ENCODE measurements around the gene FYB1. TPM values are rescaled to one million over a fixed set of nuclear protein-coding genes. Genes with fewer than 3 reads are reported as not detected.

FYB1 gene
- total RNA-seq, 1 donor from 2014 or later, result 0.31 TPM

- no peak for DNase-seq (ENCODE audit: low spot score)
- Mint-ChIP-seq H3K36me3 (ENCODE audit: low read depth, unreplicated experiment) (no peaks in the 10 kb centered on the region), H3K4me3 (ENCODE audit: unreplicated experiment) (no peak overlapping the region), H3K4me1 (ENCODE audit: unreplicated experiment) (no peaks in the 10 kb centered on the region), H3K27me3 (ENCODE audit: unreplicated experiment) (no peaks in the 10 kb centered on the region), H3K9me3 (ENCODE audit: unreplicated experiment) (no peaks in the 10 kb centered on the region), H3K27ac (ENCODE audit: unreplicated experiment) (no peak overlapping the region)
- TF ChIP-seq, protein P1, sequence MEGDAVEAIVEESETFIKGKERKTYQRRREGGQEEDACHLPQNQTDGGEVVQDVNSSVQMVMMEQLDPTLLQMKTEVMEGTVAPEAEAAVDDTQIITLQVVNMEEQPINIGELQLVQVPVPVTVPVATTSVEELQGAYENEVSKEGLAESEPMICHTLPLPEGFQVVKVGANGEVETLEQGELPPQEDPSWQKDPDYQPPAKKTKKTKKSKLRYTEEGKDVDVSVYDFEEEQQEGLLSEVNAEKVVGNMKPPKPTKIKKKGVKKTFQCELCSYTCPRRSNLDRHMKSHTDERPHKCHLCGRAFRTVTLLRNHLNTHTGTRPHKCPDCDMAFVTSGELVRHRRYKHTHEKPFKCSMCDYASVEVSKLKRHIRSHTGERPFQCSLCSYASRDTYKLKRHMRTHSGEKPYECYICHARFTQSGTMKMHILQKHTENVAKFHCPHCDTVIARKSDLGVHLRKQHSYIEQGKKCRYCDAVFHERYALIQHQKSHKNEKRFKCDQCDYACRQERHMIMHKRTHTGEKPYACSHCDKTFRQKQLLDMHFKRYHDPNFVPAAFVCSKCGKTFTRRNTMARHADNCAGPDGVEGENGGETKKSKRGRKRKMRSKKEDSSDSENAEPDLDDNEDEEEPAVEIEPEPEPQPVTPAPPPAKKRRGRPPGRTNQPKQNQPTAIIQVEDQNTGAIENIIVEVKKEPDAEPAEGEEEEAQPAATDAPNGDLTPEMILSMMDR (IDR thresholded peaks at IDR 0.05; ENCODE audit: unreplicated experiment), result no peak
These were observed 12.6 kb upstream of the FYB1 start for GRCh38 chr5:39231705-39232525.

- H3K27ac Mint-ChIP-seq (ENCODE audit: unreplicated experiment), result no peak overlapping the region
- H3K27me3 Mint-ChIP-seq (ENCODE audit: unreplicated experiment), result no peaks in the 10 kb centered on the region
- H3K9me3 Mint-ChIP-seq (ENCODE audit: unreplicated experiment), result no peaks in the 10 kb centered on the region
- no peaks in the 10 kb centered on the region for H3K36me3 Mint-ChIP-seq (ENCODE audit: low read depth, unreplicated experiment)
- DNase-seq (ENCODE audit: low spot score), result no peak
- H3K4me3 Mint-ChIP-seq (ENCODE audit: unreplicated experiment), result no peak overlapping the region
- TF ChIP-seq, protein P1 (IDR thresholded peaks at IDR 0.05; ENCODE audit: unreplicated experiment), result no peak
- peaks cover 8% of the 10 kb centered on the region for H3K4me1 Mint-ChIP-seq (ENCODE audit: unreplicated experiment)
These were observed 9.2 kb upstream of the FYB1 start for GRCh38 chr5:39228596-39228995.

DNA sequence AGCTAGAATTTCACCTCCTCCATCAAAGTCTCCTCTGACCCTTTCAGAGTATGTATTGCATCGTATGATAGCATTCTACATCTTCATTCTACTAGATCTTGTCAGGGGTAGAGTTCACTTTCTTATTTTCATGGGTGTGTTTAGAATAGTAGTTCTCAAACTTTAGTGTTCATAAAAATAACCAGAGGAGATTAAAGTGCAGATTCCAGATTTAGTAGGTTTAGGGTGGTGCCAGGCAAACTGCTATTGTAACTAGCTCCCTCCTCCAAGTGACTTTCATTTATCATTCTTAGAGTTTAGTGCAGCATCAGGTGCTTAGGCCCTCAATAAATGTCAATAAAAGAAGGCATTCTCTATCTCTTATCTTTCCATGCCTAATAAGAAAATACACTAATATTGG, 7.2 kb upstream of the FYB1 start:
- peaks cover 8% of the 10 kb centered on the region for H3K4me1 Mint-ChIP-seq (ENCODE audit: unreplicated experiment)
- H3K9me3 Mint-ChIP-seq (ENCODE audit: unreplicated experiment), result no peaks in the 10 kb centered on the region
- H3K36me3 Mint-ChIP-seq (ENCODE audit: low read depth, unreplicated experiment), result no peaks in the 10 kb centered on the region
- H3K27ac Mint-ChIP-seq (ENCODE audit: unreplicated experiment), result no peak overlapping the region
- DNase-seq (ENCODE audit: low spot score), result no peak
- H3K4me3 Mint-ChIP-seq (ENCODE audit: unreplicated experiment), result no peak overlapping the region
- no peaks in the 10 kb centered on the region for H3K27me3 Mint-ChIP-seq (ENCODE audit: unreplicated experiment)
- TF ChIP-seq, protein P1 (IDR thresholded peaks at IDR 0.05; ENCODE audit: unreplicated experiment), result no peak

- Mint-ChIP-seq H3K4me3 (ENCODE audit: unreplicated experiment) (no peak overlapping the region), H3K9me3 (ENCODE audit: unreplicated experiment) (no peaks in the 10 kb centered on the region), H3K27me3 (ENCODE audit: unreplicated experiment) (no peaks in the 10 kb centered on the region), H3K36me3 (ENCODE audit: low read depth, unreplicated experiment) (no peaks in the 10 kb centered on the region), H3K4me1 (ENCODE audit: unreplicated experiment) (peaks cover 8% of the 10 kb centered on the region), H3K27ac (ENCODE audit: unreplicated experiment) (no peak overlapping the region)
- no peak for DNase-seq (ENCODE audit: low spot score)
- TF ChIP-seq, protein P1 (IDR thresholded peaks at IDR 0.05; ENCODE audit: unreplicated experiment), result no peak
These were observed 6.7 kb upstream of the FYB1 start for GRCh38 chr5:39226100-39226451.

DNA sequence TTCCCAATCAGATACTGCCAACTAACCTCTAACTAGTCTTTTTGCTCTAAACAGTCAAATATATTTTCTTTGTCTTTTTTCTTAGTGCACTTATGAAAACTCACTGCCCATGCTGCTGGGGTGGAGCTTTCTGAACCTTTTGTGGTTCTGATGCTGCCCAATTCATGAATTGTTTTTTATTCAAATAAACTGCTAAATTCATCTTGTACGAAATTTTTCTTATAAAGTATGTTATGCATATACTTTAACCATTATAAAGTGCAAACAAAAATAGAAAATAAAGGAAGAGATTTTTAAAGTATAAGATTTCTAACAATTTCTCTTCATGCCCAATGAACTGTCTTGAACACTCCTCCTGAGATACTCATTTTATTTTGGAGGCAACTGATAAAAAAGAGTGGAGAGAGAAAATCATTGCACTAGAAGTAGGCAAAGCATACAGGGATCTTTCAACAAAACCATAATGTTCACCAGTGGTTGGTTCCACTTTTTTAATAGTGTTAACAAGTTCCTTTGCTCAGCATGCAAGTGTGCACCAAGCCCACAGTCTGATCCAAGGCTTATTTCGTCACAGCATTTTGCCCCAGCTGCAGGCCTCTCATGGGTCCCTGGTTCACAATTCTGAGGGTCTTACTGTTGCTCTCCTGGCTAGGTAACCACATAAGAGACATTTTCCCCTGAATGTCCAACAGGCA, 6.2 kb upstream of the FYB1 start:
- Mint-ChIP-seq H3K4me3 (ENCODE audit: unreplicated experiment) (no peak overlapping the region), H3K4me1 (ENCODE audit: unreplicated experiment) (peaks cover 8% of the 10 kb centered on the region), H3K36me3 (ENCODE audit: low read depth, unreplicated experiment) (no peaks in the 10 kb centered on the region), H3K9me3 (ENCODE audit: unreplicated experiment) (no peaks in the 10 kb centered on the region), H3K27ac (ENCODE audit: unreplicated experiment) (no peak overlapping the region), H3K27me3 (ENCODE audit: unreplicated experiment) (no peaks in the 10 kb centered on the region)
- DNase-seq (ENCODE audit: low spot score), result no peak
- TF ChIP-seq, protein P1 (IDR thresholded peaks at IDR 0.05; ENCODE audit: unreplicated experiment), result no peak
